ENCODE results near the gene CACNA1D.

DNA sequence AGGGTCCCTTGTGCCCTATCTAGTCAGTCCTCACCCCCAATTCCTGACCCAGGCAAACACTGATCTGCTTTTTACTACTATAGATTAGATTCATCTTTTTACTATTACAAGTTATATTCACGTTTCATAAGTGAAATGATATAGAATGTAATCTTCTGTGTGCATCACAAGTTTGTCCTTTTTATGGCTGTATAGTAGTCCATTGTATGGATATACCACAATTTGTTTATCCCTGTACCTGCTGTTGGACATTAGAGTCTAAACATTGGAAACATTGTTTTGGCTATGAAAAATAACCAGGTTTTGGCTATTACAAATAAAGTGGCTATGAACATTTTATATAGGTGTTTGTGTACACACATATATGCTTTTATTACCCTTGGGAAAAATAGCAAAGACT lies 112.4 kb downstream of the CACNA1D start:
- no peak for TF ChIP-seq GATA2 (IDR thresholded peaks at IDR 0.05; ENCODE audit: low read depth, low read length)
- no peak for TF ChIP-seq GATA3 (IDR thresholded peaks at IDR 0.05; ENCODE audit: low read depth, low read length)

All from SH-SY5Y (cell line).